Adrenal gland (tissue), 12 donors: ENCODE results near the gene SIM2. TPM values are rescaled to one million over a fixed set of nuclear protein-coding genes. Genes with fewer than 3 reads are reported as not detected.

Experiments used
- DNase-seq, 7 donors: peaks; one replicate each; pipeline ENCODE4 v3.0.0-alpha.2; 2019 to 2020
- H3K27ac ChIP-seq, 5 donors: fragments of 200-600 bp; sonication (generic) in 4 of 5; 1 replicate in 3 of 5; 2 replicates in 2 of 5; pipeline versions ENCODE4 v1.5.1 to v1.8.0; 2016 to 2020; ENCODE audit warnings: mild to moderate bottlenecking in 1 of 5
- H3K27me3 ChIP-seq: fragments of 200-600 bp; 2 replicates; pipeline ENCODE4 v1.8.0; 2021
- H3K36me3 ChIP-seq, 2 donors: fragments of 200-600 bp; replicated peaks in 1 of 2; 1 replicate in 1 of 2; 2 replicates in 1 of 2; pipeline versions ENCODE4 v1.5.1 to v1.8.0; 2018 to 2022
- H3K4me1 ChIP-seq, 2 donors: fragments of 200-600 bp; replicated peaks in 1 of 2; 1 replicate in 1 of 2; 2 replicates in 1 of 2; pipeline versions ENCODE4 v1.5.1 to v1.8.0; 2018 to 2021
- H3K4me3 ChIP-seq, 4 donors: fragments of 200-600 bp; sonication (generic) in 3 of 4; one replicate each; pipeline ENCODE4 v1.5.1; 2016 to 2018
- H3K9me3 ChIP-seq, 3 donors: fragments of 200-600 bp; sonication (generic) in 1 of 3; replicated peaks in 1 of 3; 1 replicate in 2 of 3; 2 replicates in 1 of 3; pipeline versions ENCODE4 v1.5.1 to v1.8.0; 2016 to 2021
- POLR2A ChIP-seq, 2 donors: fragments of 450-650 bp; IDR thresholded peaks; one replicate each; pipeline ENCODE4 v1.6.1; 2017; ENCODE audit warnings: antibody characterized with exemption in 2 of 2, mild to moderate bottlenecking in 2 of 2, moderate library complexity in 1 of 2
- WGBS, 4 donors: extraction: QIAGEN DNeasy Blood & Tissue Kit in 2 of 4; methylation state at CpG; one replicate each; pipeline versions ENCODE4 v1.1.5 to v1.1.7; 2013 to 2017; 5-methylcytosine and 5-hydroxymethylcytosine counted together
- intact Hi-C, 2 donors: fragments of 100-400 bp; cut with DNase I; formaldehyde crosslinking; loops; one replicate each; pipeline versions ENCODE4 v1.14.1 to v1.15.0; 2022 to 2023
- polyA plus RNA-seq, 3 donors: library from polyadenylated mRNA; stranded (reverse); fragments of 200-250 nt in 2 of 3; fragments of 350-450 nt in 1 of 3; fragmentation: Illumina TruSeq in 1 of 3; extraction: RNeasy Lipid Tissue Mini Kit (QIAGEN cat#74804) in 1 of 3; gene quantifications; one replicate each; pipeline ENCODE4 v1.2.3, GENCODE V29; 2013 to 2014
- total RNA-seq, 9 donors: library from RNA; depleted of rRNA in 4 of 9; stranded (reverse); fragments of >200 nt in 4 of 9; fragments of 120-200 nt in 1 of 9; fragmentation: NEBNext Ultra II Directional in 1 of 9; extraction: Animal tissue kit (Norgen Biotek cat#: 25700) in 1 of 9; gene quantifications; one replicate each; pipeline versions ENCODE4 v1.1.0 to v1.2.4, GENCODE V29; 2013 to 2023
- TF ChIP-seq, protein P1 (sequence below), 6 experiments: fragments of 450-650 bp in 4 of 6; fragments of 200-600 bp in 2 of 6; sonication (generic) in 1 of 6; IDR thresholded peaks; 1 replicate in 5 of 6; 2 replicates in 1 of 6; pipeline versions ENCODE4 v1.5.1 to v1.8.0; 2016 to 2021; ENCODE audit warnings: antibody characterized with exemption in 6 of 6, mild to moderate bottlenecking in 2 of 6, moderate library complexity in 1 of 6
- donor health status: healthy with polysubstance abuse.
- donor health status: Bipolar disorder and iron deficiency.
- donor health status: DM: yes; HTN: yes; CAD: no.
- donor health status: DM: no; HTN: no; CAD: no.
- donor health status: DM: no; HTN: no; CAD: no.
- donor health status: DM: yes; HTN: yes; CAD: no.

SIM2 gene
- total and polyA plus RNA-seq, 12 donors = 0.03 to 0.55 (median 0.15) TPM; not detected in 5

DNA sequence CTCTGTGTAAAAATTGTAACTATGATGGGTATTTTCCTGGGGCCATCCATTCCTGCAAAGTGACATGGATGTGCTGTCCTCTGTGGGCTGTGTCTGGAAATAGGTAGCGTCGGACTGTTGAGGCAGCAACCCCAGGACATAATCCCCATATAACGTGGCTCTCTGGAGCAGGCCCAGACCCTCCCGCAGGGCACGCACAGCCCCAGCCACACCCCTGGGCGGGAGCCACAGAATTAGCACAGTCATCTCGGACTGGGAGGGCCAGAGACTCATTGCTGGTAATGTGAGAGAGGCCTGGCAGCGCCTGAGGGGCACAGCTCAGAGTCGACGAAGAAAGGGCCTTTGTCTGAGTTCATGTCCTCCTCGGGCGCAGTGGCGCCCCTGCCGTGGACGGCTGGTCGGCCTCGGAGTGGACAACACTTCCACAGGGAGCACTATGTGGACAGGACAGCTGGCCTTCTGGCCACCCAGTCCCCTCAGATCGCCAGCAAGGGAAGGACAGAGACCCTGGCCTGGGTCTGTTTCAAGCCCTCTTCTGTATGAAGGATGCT is 20.1 kb downstream of the SIM2 start:
- no peak for TF ChIP-seq POLR2A (IDR thresholded peaks at IDR 0.05)
- TF ChIP-seq, protein P1, sequence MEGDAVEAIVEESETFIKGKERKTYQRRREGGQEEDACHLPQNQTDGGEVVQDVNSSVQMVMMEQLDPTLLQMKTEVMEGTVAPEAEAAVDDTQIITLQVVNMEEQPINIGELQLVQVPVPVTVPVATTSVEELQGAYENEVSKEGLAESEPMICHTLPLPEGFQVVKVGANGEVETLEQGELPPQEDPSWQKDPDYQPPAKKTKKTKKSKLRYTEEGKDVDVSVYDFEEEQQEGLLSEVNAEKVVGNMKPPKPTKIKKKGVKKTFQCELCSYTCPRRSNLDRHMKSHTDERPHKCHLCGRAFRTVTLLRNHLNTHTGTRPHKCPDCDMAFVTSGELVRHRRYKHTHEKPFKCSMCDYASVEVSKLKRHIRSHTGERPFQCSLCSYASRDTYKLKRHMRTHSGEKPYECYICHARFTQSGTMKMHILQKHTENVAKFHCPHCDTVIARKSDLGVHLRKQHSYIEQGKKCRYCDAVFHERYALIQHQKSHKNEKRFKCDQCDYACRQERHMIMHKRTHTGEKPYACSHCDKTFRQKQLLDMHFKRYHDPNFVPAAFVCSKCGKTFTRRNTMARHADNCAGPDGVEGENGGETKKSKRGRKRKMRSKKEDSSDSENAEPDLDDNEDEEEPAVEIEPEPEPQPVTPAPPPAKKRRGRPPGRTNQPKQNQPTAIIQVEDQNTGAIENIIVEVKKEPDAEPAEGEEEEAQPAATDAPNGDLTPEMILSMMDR (IDR thresholded peaks at IDR 0.05) = no peak
- intact Hi-C loops = no loop called here
- Histone ChIP-seq H3K27me3 (peaks cover 43% of the 10 kb centered on the region), H3K9me3 (no peaks in the 10 kb centered on the region), H3K27ac (no peak overlapping the region), H3K4me3 (no peak overlapping the region), H3K4me1 (no peaks in the 10 kb centered on the region), H3K36me3 (no peaks in the 10 kb centered on the region)
- 78 to 100% (median 85%) methylated on average over 1 to 18 of the region's 18 CpGs for WGBS, 4 donors
- DNase-seq = no peak

DNA sequence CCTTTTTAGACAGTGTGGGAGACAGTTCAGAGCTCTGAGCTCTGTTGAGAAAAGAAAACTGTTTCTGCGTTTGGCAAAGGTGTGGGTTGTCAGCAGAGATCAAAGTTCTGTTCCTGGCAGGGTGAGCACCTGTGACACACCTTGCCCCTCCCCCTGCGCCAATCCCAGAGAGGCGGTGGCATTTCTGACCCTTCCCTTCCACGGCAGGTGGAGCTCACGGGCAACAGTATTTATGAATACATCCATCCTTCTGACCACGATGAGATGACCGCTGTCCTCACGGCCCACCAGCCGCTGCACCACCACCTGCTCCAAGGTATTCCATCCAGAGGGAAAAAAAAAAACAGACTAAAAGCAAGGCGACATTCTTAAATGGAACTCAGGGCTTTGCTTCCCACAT is 20.7 kb downstream of the SIM2 start:
- H3K27me3 ChIP-seq = peaks cover 37% of the 10 kb centered on the region
- WGBS, 4 donors = 89 to 92% (median 90%) methylated on average over 10 of the region's 10 CpGs
- no peak for DNase-seq

DNA sequence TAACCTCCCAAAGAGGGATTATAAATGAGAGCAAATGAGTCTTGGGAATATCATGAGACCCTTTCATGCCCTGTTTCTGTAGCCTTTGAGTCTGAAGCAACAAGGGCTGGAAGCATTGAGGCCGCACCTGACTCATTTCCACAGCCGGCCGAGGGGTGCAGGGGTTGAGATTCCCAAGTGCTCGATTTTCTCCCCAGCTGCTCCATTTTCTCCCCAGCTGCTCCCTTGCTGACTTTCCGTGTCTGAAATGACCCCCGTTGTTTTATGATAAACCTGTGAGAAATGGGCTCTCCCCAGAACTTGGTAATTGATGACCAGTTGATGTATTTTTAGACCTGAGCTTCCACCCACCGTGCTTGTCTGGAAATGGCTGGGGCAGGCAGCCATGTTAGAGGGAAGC is 22.9 kb downstream of the SIM2 start:
- Histone ChIP-seq H3K27me3 (peaks cover 24% of the 10 kb centered on the region), H3K27ac (no peak overlapping the region), H3K4me1 (no peaks in the 10 kb centered on the region), H3K9me3 (no peaks in the 10 kb centered on the region), H3K4me3 (no peak overlapping the region), H3K36me3 (no peaks in the 10 kb centered on the region)
- WGBS, 4 donors = 84 to 94% (median 88%) methylated on average over 7 of the region's 7 CpGs
- TF ChIP-seq, protein P1 (IDR thresholded peaks at IDR 0.05) = no peak
- no peak for TF ChIP-seq POLR2A (IDR thresholded peaks at IDR 0.05)
- intact Hi-C loops = no loop called here
- no peak for DNase-seq

More for the DNA sequence above, 20.7 kb downstream of the SIM2 start:
- intact Hi-C loops = no loop called here
- Histone ChIP-seq H3K4me1 (no peaks in the 10 kb centered on the region), H3K36me3 (no peaks in the 10 kb centered on the region), H3K9me3 (no peaks in the 10 kb centered on the region), H3K4me3 (no peak overlapping the region), H3K27ac (no peak overlapping the region)
- no peak for TF ChIP-seq POLR2A (IDR thresholded peaks at IDR 0.05)
- TF ChIP-seq, protein P1 (IDR thresholded peaks at IDR 0.05) = no peak

DNA sequence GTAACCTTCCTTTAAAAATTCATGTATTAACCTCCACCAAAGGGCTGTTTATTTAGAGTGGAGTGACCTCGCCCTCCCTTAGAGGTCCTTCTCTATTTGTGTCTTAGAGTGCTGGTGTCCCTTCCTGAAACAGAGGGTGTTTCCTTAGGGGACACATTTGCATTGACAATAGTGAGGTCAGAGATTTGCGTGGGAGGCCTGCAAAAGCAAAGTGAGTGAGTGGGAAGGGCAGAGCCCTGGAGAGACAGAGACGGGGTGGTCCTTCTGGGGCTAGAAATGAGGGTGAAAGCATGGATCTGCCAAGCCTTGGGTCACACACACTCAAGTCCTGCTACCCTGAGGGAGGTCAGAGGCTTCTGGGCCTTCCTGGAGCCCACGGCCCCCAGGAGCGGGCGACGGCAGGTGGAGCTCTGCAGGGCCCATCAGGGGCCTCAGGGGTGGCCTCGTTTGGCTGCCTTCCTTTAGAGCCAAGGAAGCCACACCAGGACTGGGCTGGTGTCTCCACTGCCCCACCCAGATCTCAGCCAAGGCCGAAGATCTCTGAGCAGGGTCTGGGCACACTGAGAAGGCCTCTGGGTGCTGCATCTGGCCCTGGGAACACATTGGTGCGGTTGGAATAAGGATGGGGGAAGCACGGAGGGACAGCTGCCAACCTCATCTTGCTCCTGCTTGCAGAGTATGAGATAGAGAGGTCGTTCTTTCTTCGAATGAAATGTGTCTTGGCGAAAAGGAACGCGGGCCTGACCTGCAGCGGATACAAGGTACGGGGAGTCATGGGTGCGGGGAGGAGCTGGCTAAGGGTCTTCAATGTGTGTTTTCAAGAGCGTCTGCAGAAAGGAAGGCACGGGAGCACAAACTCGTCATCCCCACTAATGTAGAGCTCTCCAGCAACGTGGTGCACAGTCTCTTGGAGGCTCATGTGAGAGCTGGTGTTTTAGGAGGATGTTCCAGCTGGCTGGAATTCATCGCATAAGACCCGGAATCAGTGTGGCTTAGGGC is 23.8 kb downstream of the SIM2 start:
- no peaks in the 10 kb centered on the region for H3K9me3 ChIP-seq

More for the DNA sequence above, 23.8 kb downstream of the SIM2 start:
- TF ChIP-seq, protein P1 (IDR thresholded peaks at IDR 0.05) = no peak
- no peak for TF ChIP-seq POLR2A (IDR thresholded peaks at IDR 0.05)
- intact Hi-C loops = no loop called here
- Histone ChIP-seq H3K4me1 (no peaks in the 10 kb centered on the region), H3K4me3 (no peak overlapping the region), H3K27ac (no peak overlapping the region), H3K36me3 (no peaks in the 10 kb centered on the region), H3K27me3 (peaks cover 16% of the 10 kb centered on the region)
- DNase-seq = no peak
- WGBS, 4 donors = 79 to 87% (median 86%) methylated on average over 23 to 25 of the region's 25 CpGs
